Stimulated activated CD8-positive, alpha-beta memory T cell treated with anti-CD3 and anti-CD28 coated beads, Interleukin-15, amount 100 ng/mL, for 1 hour (primary cell): ENCODE results near the gene OR8J3.
"Not testable (repeated sequence)": the region's sequence is repeated elsewhere in the genome, so short reads cannot be mapped to it uniquely, and the experiment has no call there.

Experiments used
- DNase-seq: peaks from one replicate; pipeline ENCODE4 v3.0.0-alpha.2; 2020; ENCODE audit warnings: low read depth

Gene OR8J3, protein sequence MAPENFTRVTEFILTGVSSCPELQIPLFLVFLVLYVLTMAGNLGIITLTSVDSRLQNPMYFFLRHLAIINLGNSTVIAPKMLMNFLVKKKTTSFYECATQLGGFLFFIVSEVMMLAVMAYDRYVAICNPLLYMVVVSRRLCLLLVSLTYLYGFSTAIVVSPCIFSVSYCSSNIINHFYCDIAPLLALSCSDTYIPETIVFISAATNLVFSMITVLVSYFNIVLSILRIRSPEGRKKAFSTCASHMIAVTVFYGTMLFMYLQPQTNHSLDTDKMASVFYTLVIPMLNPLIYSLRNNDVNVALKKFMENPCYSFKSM

DNA sequence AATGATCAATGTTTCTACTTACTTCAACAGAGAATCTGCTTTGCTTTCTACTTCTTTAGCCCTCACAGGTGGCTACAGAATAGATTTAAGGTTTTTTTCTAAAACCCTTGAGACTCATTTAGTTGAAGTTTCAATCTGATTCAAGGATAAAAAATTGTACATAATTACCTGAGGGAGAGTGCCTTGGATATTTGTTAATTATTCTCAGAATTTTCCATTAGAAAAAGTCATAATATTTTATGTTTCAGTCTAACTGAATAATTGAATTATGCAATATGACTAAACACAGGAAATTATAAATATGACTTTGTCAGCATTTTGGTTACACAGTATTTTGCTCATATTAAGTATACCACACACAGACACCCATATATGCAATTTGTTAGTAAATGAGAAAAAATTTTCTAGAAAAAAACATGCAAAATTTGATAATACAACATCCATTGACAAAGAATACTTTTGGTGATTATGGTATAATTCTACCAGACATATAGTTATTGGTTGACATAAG, at the start of gene OR8J3:
Gene OR8J3, minus strand, starts transcription at position 51 of the 511 bp plus-strand sequence. CDS start 2,483 bp downstream, outside the sequence.
- DNase-seq, result no peak

DNA sequence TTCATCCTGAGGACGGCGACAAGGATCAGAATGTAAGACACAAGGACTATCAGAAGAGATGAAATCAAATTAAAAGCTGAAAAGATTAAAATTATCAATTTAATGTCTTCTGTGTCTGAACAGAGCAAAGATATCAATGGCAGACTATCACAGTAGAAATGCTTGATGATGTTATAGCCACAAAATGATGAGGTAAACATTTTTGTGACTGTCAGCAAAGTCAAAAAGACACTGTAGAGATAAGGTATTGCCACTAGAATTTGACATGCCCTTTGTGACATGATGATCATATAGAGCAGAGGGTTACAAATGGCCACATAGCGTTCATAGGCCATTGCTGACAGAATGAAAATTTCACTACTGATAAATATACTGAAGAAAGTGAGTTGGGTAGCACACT, 48.6 kb upstream of the OR8J3 start:
- no peak for DNase-seq

GRCh38 chr11:56183459-56183858, 43.5 kb upstream of the OR8J3 start:
- no peak for DNase-seq

- DNase-seq, result no peak
Observed at GRCh38 chr11:56176318-56176717, 36.3 kb upstream of the OR8J3 start, which contains the start of gene OR5J2. TSS of gene OR5J2 (plus strand) at chr11:56176618. CDS start at chr11:56176618, 0 bp downstream.

DNA sequence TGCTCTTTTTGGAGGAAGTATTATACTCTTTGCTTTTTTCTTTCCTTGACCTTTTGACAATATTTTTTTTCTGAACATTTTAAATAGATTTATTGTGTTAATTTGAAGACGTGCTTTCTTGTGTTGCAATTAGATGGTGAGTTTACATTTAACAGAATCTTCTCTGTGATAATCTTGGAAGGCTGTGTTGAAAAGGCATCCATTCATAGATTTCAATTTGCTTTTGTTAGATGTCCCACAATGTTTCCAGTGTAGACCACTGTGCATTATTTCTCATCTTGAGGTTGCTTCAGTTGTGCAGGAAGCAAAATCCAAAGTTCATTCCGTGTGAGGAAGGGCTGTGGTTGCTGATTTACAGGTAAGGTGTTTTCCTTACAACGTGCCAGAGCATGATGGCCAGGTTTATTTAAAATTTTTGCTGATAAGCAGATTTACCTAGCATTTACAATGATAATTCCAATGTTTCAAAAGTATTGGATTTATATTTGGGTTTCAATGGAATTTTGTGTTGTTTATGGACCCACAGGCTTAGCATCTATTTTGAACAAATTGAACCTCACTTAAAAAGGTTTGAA, 32.3 kb upstream of the OR8J3 start:
- DNase-seq, result no peak

- no peak for DNase-seq
Observed at GRCh38 chr11:56163804-56164203, 23.8 kb upstream of the OR8J3 start.

DNA sequence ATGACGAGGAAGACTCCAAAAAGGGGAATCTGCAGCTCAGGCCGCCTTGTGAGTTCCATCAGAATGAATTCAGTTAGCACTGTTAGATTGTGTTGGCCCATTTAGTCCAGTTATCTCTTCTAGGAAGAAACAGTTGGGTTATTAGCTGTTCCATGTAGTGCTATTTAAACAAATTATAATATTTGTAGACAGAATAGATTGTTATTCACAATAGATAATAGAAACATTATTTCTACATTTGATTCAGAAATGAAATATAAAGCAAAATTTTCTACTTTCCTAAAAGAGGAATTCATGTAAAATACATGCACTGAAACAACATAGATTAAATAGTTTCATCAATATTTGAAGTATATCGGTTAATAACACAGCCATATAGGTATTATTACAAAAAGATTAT, 20.2 kb upstream of the OR8J3 start, which contains the start of gene OR8K5:
Gene OR8K5, minus strand, starts transcription at position 101 of the 400 bp plus-strand sequence. Its CDS starts 0 bp downstream, at position 101.
- DNase-seq, result no peak

DNA sequence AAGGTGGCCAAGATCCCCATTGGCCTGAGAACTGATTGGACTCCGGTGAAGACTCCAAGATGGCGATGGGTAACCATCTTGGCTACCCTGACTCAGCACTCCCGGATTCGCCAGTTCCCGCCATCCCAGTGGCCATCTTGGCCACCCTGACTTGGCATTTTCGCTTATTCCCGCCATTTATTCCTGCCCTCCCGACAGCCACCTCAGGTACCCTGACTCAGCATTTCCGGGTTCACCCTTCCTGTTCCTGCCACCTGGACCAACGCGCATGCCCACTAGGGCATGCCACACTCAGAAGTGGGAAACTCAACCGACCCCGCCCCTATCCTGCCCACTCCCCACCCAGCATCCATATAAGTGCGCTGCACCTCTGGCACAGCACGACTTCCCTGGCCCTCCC, 12.3 kb upstream of the OR8J3 start:
- no peak for DNase-seq

GRCh38 chr11:56151376-56151775, 11.4 kb upstream of the OR8J3 start:
- no peak for DNase-seq

DNA sequence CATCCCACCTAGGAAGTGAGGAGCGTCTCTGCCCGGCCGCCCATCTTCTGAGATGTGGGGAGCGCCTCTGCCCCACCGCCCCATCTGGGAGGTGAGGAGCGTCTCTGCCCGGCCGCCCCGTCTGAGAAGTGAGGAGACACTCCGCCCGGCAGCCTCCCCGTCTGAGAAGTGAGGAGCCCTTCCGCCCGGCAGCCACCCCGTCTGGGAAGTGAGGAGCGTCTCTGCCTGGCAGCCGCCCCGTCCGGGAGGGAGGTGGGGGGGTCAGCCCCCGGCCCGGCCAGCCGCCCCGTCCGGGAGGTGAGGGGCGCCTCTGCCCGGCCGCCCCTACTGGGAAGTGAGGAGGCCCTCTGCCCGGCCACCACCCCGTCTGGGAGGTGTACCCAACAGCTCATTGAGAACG, 3.7 kb upstream of the OR8J3 start:
- not testable (repeated sequence) for DNase-seq

DNA sequence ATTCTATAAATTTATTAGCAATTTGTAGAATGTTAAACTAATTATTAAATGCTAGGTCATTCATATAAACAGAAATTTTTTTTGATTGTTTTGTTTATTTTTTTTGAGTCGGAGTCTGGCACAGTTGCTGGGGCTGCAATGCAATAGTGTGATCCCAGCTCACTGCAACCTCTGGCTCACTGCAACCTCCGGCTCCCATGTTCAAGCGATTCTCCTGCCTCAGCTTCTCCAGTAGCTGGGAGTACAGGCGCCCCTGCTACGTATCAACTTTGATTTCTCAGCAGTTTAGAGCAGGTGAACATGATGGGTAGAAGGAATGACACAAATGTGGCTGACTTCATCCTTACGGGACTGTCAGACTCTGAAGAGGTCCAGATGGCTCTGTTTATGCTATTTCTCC, 17.9 kb downstream of the OR8J3 start, which contains the start of gene OR8H3:
Gene OR8H3, plus strand, starts transcription at position 301 of the 400 bp plus-strand sequence. Its CDS starts 0 bp downstream, at position 301.
- DNase-seq, result no peak

GRCh38 chr11:56103210-56103737, 36.7 kb downstream of the OR8J3 start, which contains the start of gene OR8H2:
TSS of gene OR8H2 (plus strand) at chr11:56103687. CDS start at chr11:56105043, 1,356 bp downstream.
- no peak for DNase-seq

DNA sequence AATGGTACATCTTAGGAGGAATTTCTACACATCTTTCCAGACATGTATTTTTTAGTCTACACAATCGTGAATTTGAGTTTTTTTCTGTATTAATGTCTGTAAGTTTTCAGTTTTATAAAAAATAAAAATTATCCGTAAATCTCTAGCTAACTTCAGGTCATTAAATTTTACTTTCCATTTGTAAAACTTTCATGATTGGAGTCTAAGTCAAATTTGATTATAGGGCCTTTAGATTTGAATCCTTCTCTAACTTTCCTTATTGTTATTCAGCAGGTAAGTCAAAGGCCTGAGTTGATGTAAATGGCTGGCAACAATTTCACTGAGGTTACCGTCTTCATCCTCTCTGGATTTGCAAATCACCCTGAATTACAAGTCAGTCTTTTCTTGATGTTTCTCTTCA, 47.0 kb downstream of the OR8J3 start, which contains the start of gene OR8I2:
Gene OR8I2, plus strand, starts transcription at position 301 of the 400 bp plus-strand sequence. Its CDS starts 0 bp downstream, at position 301.
- no peak for DNase-seq

GRCh38 chr11:56089697-56090096, 50.3 kb downstream of the OR8J3 start:
- no peak for DNase-seq
